Measurements from ENCODE around the gene IFFO2. TPM values are rescaled to one million over a fixed set of nuclear protein-coding genes. Genes with fewer than 3 reads are reported as not detected.

The IFFO2 gene
- total and polyA plus RNA-seq, 2 of the 8 experiments (the other 6 are each of a cell fraction or from before 2014, with no cell fraction given) = 6.6 to 10.4 TPM

GRCh38 chr1:18858070-18858688, 98.3 kb downstream of the IFFO2 start (continued):
- TF ChIP-seq CBX8 (IDR thresholded peaks at IDR 0.05; ENCODE audit: borderline replicate concordance, low read depth, low read length) (no peak), SUZ12 (IDR thresholded peaks at IDR 0.05; ENCODE audit: low read length) (no peak), PHF8 (conservative IDR thresholded peaks at IDR 0.05; ENCODE audit: low read depth, low read length) (no peak), SIX5 (IDR thresholded peaks at IDR 0.05; ENCODE audit: low read depth, low read length) (no peak), SP1 (IDR thresholded peaks at IDR 0.05; ENCODE audit: low read depth, low read length) (no peak), CREB1 (IDR thresholded peaks at IDR 0.05) (no peak), YY1 (IDR thresholded peaks at IDR 0.05; ENCODE audit: low read depth, low read length) (no peak)
